ENCODE results near the gene SMC3. TPM values are rescaled to one million over a fixed set of nuclear protein-coding genes. Genes with fewer than 3 reads are reported as not detected.

Gene SMC3
- total and polyA plus RNA-seq, 2 donors: 24.6 to 63.7 TPM

DNA sequence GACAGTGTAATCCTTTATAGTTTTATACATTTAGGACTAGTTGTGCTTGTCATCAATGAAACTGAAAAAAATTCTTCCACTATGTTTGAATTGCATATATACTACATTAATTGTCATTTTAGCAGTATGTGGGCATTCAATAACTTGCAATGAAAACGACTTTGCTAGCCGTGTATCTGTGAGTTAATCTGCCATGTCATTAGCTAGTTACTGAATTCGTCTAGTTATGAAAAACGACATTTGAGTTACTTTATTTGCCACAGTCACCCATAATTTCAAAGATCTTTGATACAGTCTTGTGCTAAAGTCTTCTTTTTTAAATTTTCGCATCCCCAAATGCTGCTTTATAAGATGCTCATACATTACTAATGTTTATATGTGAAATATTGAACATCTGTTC is 18.3 kb upstream of the SMC3 start:
- no peak for DNase-seq (ENCODE audit: low read depth in 6 of 9, low spot score in 9 of 9)

DNA sequence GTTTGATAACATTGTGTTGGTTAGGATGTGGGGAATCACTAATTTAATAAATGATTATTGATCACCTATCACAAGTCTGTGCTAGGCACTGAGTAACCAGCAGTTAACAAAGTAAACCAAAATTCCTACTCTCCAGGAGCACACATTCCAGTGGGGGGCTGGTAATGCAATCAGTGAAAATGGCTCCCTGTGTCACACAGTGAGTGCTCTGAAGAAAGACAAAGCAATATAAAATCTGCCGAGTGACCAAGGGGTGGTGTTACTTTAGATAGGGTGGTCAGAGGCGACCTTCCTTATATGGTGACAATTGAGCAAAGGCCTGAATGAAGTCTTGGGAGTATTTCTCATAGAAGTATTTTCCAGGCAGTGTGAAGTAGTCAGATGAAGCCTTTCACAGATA is 13.6 kb upstream of the SMC3 start:
- no peak for DNase-seq (ENCODE audit: low read depth in 6 of 9, low spot score in 9 of 9)
- H3K9me3 ChIP-seq (ENCODE audit: control insufficient read depth in 2 of 2, insufficient read depth in 1 of 2, low read length in 1 of 2): no peaks in the 10 kb centered on the region
- WGBS: 97% methylated on average over 2 of the region's 2 CpGs
- peaks cover 0 to 7% of the 10 kb centered on the region in 2 donors for H3K4me1 ChIP-seq (ENCODE audit: control insufficient read depth in 2 of 2, insufficient read depth in 2 of 2, low read length in 2 of 2)
- no peak overlapping the region for H3K27ac ChIP-seq (ENCODE audit: low read depth in 1 of 2, low read length in 1 of 2)
- no peaks in the 10 kb centered on the region for H3K27me3 ChIP-seq (ENCODE audit: control insufficient read depth in 2 of 2, insufficient read depth in 1 of 2, low read length in 1 of 2)
- no peak overlapping the region for H3K4me3 ChIP-seq (ENCODE audit: low read length in 2 of 2)
- no peaks in the 10 kb centered on the region for H3K36me3 ChIP-seq (ENCODE audit: control insufficient read depth in 2 of 2, insufficient read depth in 2 of 2, low read length in 1 of 2)

More for the DNA sequence above, 18.3 kb upstream of the SMC3 start:
- peaks cover 0 to 9% of the 10 kb centered on the region in 2 donors for H3K4me1 ChIP-seq (ENCODE audit: control insufficient read depth in 2 of 2, insufficient read depth in 2 of 2, low read length in 2 of 2)
- no peaks in the 10 kb centered on the region for H3K27me3 ChIP-seq (ENCODE audit: control insufficient read depth in 2 of 2, insufficient read depth in 1 of 2, low read length in 1 of 2)
- 94% methylated on average over 5 of the region's 5 CpGs for WGBS
- no peaks in the 10 kb centered on the region for H3K9me3 ChIP-seq (ENCODE audit: control insufficient read depth in 2 of 2, insufficient read depth in 1 of 2, low read length in 1 of 2)
- no peak overlapping the region for H3K4me3 ChIP-seq (ENCODE audit: low read length in 2 of 2)
- H3K36me3 ChIP-seq (ENCODE audit: control insufficient read depth in 2 of 2, insufficient read depth in 2 of 2, low read length in 1 of 2): no peaks in the 10 kb centered on the region
- H3K27ac ChIP-seq (ENCODE audit: low read depth in 1 of 2, low read length in 1 of 2): no peak overlapping the region

DNA sequence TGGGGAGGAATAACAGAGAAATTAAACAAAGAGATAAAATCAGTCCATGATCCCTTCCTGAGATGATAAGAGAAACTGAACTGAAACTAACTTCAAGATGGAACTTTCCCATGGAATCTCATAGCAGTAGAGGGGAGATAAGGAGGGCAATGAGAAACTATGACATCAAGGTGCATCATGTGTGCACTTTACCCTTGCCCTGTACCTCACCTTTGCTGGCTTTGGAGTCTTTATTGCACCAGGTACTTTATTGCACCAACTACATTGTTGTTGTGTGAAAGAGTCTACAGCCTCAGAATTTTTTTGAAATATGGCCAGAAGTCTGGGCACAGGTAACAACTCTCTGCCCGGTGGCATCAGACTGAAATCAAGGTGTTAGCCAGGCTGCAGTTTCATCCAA is 11.2 kb upstream of the SMC3 start:
- H3K9me3 ChIP-seq (ENCODE audit: control insufficient read depth in 2 of 2, insufficient read depth in 1 of 2, low read length in 1 of 2): no peaks in the 10 kb centered on the region
- no peaks in the 10 kb centered on the region for H3K27me3 ChIP-seq (ENCODE audit: control insufficient read depth in 2 of 2, insufficient read depth in 1 of 2, low read length in 1 of 2)
- H3K27ac ChIP-seq (ENCODE audit: low read depth in 1 of 2, low read length in 1 of 2): no peak overlapping the region
- DNase-seq (ENCODE audit: low read depth in 6 of 9, low spot score in 9 of 9): no peak
- 100% methylated on average over 1 of the region's 1 CpG for WGBS
- peaks cover 0 to 7% of the 10 kb centered on the region in 2 donors for H3K4me1 ChIP-seq (ENCODE audit: control insufficient read depth in 2 of 2, insufficient read depth in 2 of 2, low read length in 2 of 2)
- H3K36me3 ChIP-seq (ENCODE audit: control insufficient read depth in 2 of 2, insufficient read depth in 2 of 2, low read length in 1 of 2): no peaks in the 10 kb centered on the region
- H3K4me3 ChIP-seq (ENCODE audit: low read length in 2 of 2): no peak overlapping the region

DNA sequence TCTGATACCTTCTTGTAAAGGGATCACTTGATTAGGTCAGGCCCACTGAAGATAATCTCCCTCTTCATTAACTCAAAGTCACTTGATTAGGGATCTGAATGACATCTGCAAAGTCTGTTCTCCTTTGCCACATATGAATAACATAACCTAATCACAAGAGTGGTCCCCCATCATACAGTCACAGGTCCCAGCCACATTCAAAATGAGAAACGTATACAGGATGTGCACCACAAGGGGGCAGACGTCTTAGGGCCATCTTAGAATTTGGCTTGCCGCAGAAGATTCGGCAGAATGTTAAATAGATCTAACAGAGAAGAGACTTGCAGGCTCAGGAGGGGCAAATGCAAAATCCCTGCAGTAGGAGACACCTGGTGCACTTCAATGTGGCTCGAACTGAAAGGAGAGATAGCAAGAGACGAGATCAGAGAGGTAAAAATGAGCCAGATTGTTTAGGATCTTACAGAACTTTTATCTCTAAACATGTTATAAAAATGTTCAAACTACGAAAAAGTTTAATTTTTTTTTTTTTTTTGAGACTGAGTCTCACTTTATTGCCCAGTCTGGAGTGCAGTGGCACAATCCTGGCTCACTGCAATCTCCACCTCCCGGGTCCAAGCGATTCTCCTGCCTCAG is 10.4 kb upstream of the SMC3 start:
- 49% methylated on average over 9 of the region's 9 CpGs for WGBS
- Histone ChIP-seq H3K27me3 (ENCODE audit: control insufficient read depth in 2 of 2, insufficient read depth in 1 of 2, low read length in 1 of 2) (no peaks in the 10 kb centered on the region), H3K9me3 (ENCODE audit: control insufficient read depth in 2 of 2, insufficient read depth in 1 of 2, low read length in 1 of 2) (no peaks in the 10 kb centered on the region), H3K27ac (ENCODE audit: low read depth in 1 of 2, low read length in 1 of 2) (peak overlapping the region in 1 of 2 donors; percentile 40), H3K4me3 (ENCODE audit: low read length in 2 of 2) (no peak overlapping the region), H3K36me3 (ENCODE audit: control insufficient read depth in 2 of 2, insufficient read depth in 2 of 2, low read length in 1 of 2) (no peaks in the 10 kb centered on the region), H3K4me1 (ENCODE audit: control insufficient read depth in 2 of 2, insufficient read depth in 2 of 2, low read length in 2 of 2) (peaks cover 0 to 7% of the 10 kb centered on the region in 2 donors)
- peak; percentile 52 to 91 (median 75) for DNase-seq (ENCODE audit: low read depth in 6 of 9, low spot score in 9 of 9)

DNA sequence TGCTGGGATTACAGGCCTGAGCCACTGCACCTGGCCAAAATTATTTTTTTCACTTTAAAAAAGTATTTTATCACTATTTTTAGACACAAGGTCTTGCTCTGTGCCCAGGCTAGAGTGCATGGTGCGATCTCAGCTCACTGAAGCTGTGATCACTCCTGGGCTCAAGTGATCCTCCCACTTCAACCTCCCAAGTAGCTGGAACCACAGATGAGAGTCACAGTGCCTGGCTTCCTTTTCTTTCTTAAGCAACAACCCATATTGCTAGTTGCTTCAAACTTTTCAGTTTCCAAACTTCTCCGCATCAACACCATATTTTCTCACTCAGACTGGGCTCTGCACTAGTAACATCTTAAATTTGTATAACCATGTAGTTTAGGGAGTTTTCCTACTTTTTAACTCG is 9.5 kb upstream of the SMC3 start:
- Histone ChIP-seq H3K4me1 (ENCODE audit: control insufficient read depth in 2 of 2, insufficient read depth in 2 of 2, low read length in 2 of 2) (peaks cover 0 to 7% of the 10 kb centered on the region in 2 donors), H3K36me3 (ENCODE audit: control insufficient read depth in 2 of 2, insufficient read depth in 2 of 2, low read length in 1 of 2) (no peaks in the 10 kb centered on the region), H3K27me3 (ENCODE audit: control insufficient read depth in 2 of 2, insufficient read depth in 1 of 2, low read length in 1 of 2) (no peaks in the 10 kb centered on the region), H3K9me3 (ENCODE audit: control insufficient read depth in 2 of 2, insufficient read depth in 1 of 2, low read length in 1 of 2) (no peaks in the 10 kb centered on the region), H3K4me3 (ENCODE audit: low read length in 2 of 2) (no peak overlapping the region), H3K27ac (ENCODE audit: low read depth in 1 of 2, low read length in 1 of 2) (no peak overlapping the region)
- WGBS: 96% methylated on average over 3 of the region's 3 CpGs
- DNase-seq (ENCODE audit: low read depth in 6 of 9, low spot score in 9 of 9): no peak

DNA sequence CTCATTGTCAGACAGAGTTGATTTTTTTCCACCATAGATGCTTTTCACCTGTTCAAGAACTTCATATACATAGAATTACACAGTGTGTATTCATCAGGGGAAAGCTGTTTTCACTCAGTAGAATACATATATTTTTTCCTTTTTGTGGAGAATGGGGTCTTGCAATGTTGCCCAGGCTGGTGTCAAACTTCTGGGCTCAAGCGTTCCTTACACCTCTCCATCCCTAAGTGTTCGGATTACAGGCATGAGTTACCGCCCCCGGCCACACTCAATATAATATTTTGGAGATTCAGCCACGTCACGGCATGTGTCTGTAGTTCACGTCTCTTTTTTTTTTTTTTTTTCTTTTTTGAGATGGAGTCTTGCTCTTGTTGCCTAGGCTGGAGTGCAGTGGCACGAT is 7.5 kb upstream of the SMC3 start:
- Histone ChIP-seq H3K9me3 (ENCODE audit: control insufficient read depth in 2 of 2, insufficient read depth in 1 of 2, low read length in 1 of 2) (no peaks in the 10 kb centered on the region), H3K27me3 (ENCODE audit: control insufficient read depth in 2 of 2, insufficient read depth in 1 of 2, low read length in 1 of 2) (no peaks in the 10 kb centered on the region), H3K4me3 (ENCODE audit: low read length in 2 of 2) (no peak overlapping the region), H3K36me3 (ENCODE audit: control insufficient read depth in 2 of 2, insufficient read depth in 2 of 2, low read length in 1 of 2) (no peaks in the 10 kb centered on the region), H3K27ac (ENCODE audit: low read depth in 1 of 2, low read length in 1 of 2) (no peak overlapping the region), H3K4me1 (ENCODE audit: control insufficient read depth in 2 of 2, insufficient read depth in 2 of 2, low read length in 2 of 2) (peaks cover 0 to 7% of the 10 kb centered on the region in 2 donors)
- no peak for DNase-seq (ENCODE audit: low read depth in 6 of 9, low spot score in 9 of 9)
- 97% methylated on average over 8 of the region's 8 CpGs for WGBS

DNA sequence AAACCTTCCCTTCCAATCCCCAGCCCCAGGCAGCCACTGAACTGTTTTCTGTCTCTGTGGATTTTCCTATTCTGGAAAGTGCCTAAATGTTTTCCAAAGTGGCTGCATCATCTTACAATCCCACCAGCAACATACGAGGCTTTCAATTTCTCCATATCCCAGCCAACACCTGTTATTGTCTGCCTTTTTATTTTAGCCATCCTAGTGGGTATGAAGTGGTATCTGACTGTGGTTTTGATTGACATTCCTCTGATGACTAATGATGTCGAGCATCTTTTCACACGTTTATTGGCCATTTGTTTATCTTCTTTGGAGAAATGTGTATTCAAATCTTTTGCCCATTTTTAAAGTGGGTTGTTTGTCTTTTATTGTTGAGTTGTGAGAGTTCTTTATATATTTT is 6.2 kb upstream of the SMC3 start:
- no peak overlapping the region for H3K27ac ChIP-seq (ENCODE audit: low read depth in 1 of 2, low read length in 1 of 2)
- 97% methylated on average over 3 of the region's 3 CpGs for WGBS
- no peaks in the 10 kb centered on the region for H3K27me3 ChIP-seq (ENCODE audit: control insufficient read depth in 2 of 2, insufficient read depth in 1 of 2, low read length in 1 of 2)
- no peaks in the 10 kb centered on the region for H3K9me3 ChIP-seq (ENCODE audit: control insufficient read depth in 2 of 2, insufficient read depth in 1 of 2, low read length in 1 of 2)
- peaks cover 0 to 7% of the 10 kb centered on the region in 2 donors for H3K4me1 ChIP-seq (ENCODE audit: control insufficient read depth in 2 of 2, insufficient read depth in 2 of 2, low read length in 2 of 2)
- H3K4me3 ChIP-seq (ENCODE audit: low read length in 2 of 2): no peak overlapping the region
- no peak for DNase-seq (ENCODE audit: low read depth in 6 of 9, low spot score in 9 of 9)
- no peaks in the 10 kb centered on the region for H3K36me3 ChIP-seq (ENCODE audit: control insufficient read depth in 2 of 2, insufficient read depth in 2 of 2, low read length in 1 of 2)

DNA sequence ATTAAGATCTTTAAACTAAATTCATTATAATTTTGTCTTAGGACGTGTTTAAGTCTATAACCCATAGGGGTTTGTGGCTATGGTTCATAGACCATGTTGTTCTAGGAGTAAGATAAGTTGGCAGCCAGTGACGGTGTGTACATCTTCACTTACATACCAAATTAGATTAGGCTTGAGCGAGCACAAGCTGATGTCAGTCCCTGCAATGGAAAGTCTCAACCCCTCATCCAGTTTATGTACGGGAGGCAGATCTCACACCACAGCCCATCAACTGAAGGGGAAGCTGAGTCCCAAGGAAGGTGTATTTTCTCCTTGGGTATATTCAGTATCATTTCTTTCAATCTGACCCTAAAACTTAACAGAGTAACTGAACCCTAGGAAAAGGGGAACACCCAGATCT is 5.1 kb upstream of the SMC3 start:
- H3K27me3 ChIP-seq (ENCODE audit: control insufficient read depth in 2 of 2, insufficient read depth in 1 of 2, low read length in 1 of 2): no peaks in the 10 kb centered on the region
- no peaks in the 10 kb centered on the region for H3K9me3 ChIP-seq (ENCODE audit: control insufficient read depth in 2 of 2, insufficient read depth in 1 of 2, low read length in 1 of 2)
- 95% methylated on average over 4 of the region's 4 CpGs for WGBS
- DNase-seq (ENCODE audit: low read depth in 6 of 9, low spot score in 9 of 9): no peak
- no peak overlapping the region for H3K27ac ChIP-seq (ENCODE audit: low read depth in 1 of 2, low read length in 1 of 2)
- peaks cover 0 to 9% of the 10 kb centered on the region in 2 donors for H3K4me1 ChIP-seq (ENCODE audit: control insufficient read depth in 2 of 2, insufficient read depth in 2 of 2, low read length in 2 of 2)
- no peak overlapping the region for H3K4me3 ChIP-seq (ENCODE audit: low read length in 2 of 2)
- no peaks in the 10 kb centered on the region for H3K36me3 ChIP-seq (ENCODE audit: control insufficient read depth in 2 of 2, insufficient read depth in 2 of 2, low read length in 1 of 2)

DNA sequence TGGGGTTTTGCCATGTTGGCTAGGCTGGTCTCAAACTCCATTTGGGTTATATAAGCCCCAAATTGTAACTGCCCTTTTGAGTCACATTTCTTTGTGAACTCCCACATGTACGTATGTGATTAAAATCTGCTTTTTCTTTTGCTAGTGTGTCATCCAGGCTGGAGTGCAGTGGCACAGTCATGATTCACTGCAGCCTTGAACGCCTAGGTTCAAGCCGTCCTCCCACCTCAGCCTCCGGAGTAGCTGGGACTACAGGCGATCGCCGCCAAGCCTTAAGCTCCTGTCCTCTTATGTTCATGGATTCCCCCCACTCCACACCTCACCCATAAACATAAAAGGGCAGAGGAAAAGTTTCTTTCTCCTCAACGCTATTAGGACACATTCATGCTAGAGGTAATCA is 4.4 kb upstream of the SMC3 start:
- Histone ChIP-seq H3K4me3 (ENCODE audit: low read length in 2 of 2) (no peak overlapping the region), H3K9me3 (ENCODE audit: control insufficient read depth in 2 of 2, insufficient read depth in 1 of 2, low read length in 1 of 2) (no peaks in the 10 kb centered on the region), H3K27me3 (ENCODE audit: control insufficient read depth in 2 of 2, insufficient read depth in 1 of 2, low read length in 1 of 2) (no peaks in the 10 kb centered on the region), H3K27ac (ENCODE audit: low read depth in 1 of 2, low read length in 1 of 2) (no peak overlapping the region), H3K4me1 (ENCODE audit: control insufficient read depth in 2 of 2, insufficient read depth in 2 of 2, low read length in 2 of 2) (peaks cover 0 to 6% of the 10 kb centered on the region in 2 donors), H3K36me3 (ENCODE audit: control insufficient read depth in 2 of 2, insufficient read depth in 2 of 2, low read length in 1 of 2) (no peaks in the 10 kb centered on the region)
- DNase-seq (ENCODE audit: low read depth in 6 of 9, low spot score in 9 of 9): no peak
- WGBS: 90% methylated on average over 8 of the region's 8 CpGs

All from thymus (tissue), 11 donors.